HUES64 (cell line): Measurements from ENCODE around the gene MKI67.

Experiments used
- H3K27ac ChIP-seq: 2 replicates; pipeline ENCODE4 v1.7.0; 2013; ENCODE audit warnings: low read depth, low read length, inconsistent platforms
- H3K27me3 ChIP-seq: 2 replicates; pipeline ENCODE4 v1.6.1; 2013; ENCODE audit warnings: mild to moderate bottlenecking, low read length; ENCODE audit not compliant: insufficient read depth
- H3K36me3 ChIP-seq: 2 replicates; pipeline ENCODE4 v1.6.1; 2013; ENCODE audit warnings: mild to moderate bottlenecking, low read length; ENCODE audit not compliant: insufficient read depth
- H3K4me1 ChIP-seq: 2 replicates; pipeline ENCODE4 v1.6.1; 2013; ENCODE audit warnings: mild to moderate bottlenecking, low read length, moderate library complexity; ENCODE audit not compliant: insufficient read depth
- H3K4me3 ChIP-seq: 2 replicates; pipeline ENCODE4 v1.5.1; 2013; ENCODE audit warnings: mild to moderate bottlenecking, low read length, moderate library complexity
- H3K9ac ChIP-seq: 2 replicates; pipeline ENCODE4 v1.6.1; 2013; ENCODE audit warnings: mild to moderate bottlenecking, low read depth, low read length
- H3K9me3 ChIP-seq: 2 replicates; pipeline ENCODE4 v1.6.1; 2013; ENCODE audit warnings: low read depth, low read length; ENCODE audit not compliant: insufficient read depth
- WGBS: fragments of 150-250, 120-280 bp; methylation state at CpG from one replicate; pipeline ENCODE4 v1.1.7; 2013; ENCODE audit warnings: missing lambda C conversion rate; 5-methylcytosine and 5-hydroxymethylcytosine counted together

MKI67 gene

DNA sequence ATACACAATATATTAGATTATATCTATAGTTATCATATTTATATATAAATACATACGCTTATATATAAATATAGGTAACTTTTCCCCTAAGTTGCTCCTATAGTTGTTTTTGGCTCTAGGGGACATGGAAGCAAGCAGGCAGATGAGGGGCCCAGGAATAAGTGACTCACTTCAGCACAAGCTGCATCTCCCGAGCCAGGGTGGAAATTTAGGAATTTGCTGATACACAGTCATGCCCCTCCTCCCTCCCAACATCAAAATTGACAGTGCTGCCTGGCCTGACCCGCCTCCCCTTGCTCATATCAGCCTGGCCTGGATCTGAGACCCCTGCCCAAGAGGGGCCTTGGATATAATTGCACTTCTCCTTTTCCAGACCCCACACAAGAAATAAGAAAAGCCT, 33.8 kb downstream of the MKI67 start:
- Histone ChIP-seq H3K4me3 (no peak overlapping the region), H3K36me3 (peaks cover 11% of the 10 kb centered on the region)

GRCh38 chr10:128091636-128092210, 34.5 kb downstream of the MKI67 start:
- H3K4me1 ChIP-seq = peaks cover 7% of the 10 kb centered on the region; the same call in 1 of the 2 replicates
- H3K4me3 ChIP-seq = no peak overlapping the region
- no peaks in the 10 kb centered on the region for H3K27me3 ChIP-seq
- WGBS = 76% methylated on average over 17 of the region's 17 CpGs
- H3K27ac ChIP-seq = no peak overlapping the region
- H3K9me3 ChIP-seq = no peaks in the 10 kb centered on the region
- 0 out of 2 replicates have a peak, but pooled peaks cover 3% of the 10 kb centered on the region for H3K36me3 ChIP-seq
- no peak overlapping the region for H3K9ac ChIP-seq

More for the DNA sequence above, 33.8 kb downstream of the MKI67 start:
- H3K4me1 ChIP-seq = no peaks in the 10 kb centered on the region
- no peaks in the 10 kb centered on the region for H3K9me3 ChIP-seq
- H3K27ac ChIP-seq = no peak overlapping the region
- WGBS = 84% methylated on average over 2 of the region's 3 CpGs
- no peaks in the 10 kb centered on the region for H3K27me3 ChIP-seq
- H3K9ac ChIP-seq = no peak overlapping the region

DNA sequence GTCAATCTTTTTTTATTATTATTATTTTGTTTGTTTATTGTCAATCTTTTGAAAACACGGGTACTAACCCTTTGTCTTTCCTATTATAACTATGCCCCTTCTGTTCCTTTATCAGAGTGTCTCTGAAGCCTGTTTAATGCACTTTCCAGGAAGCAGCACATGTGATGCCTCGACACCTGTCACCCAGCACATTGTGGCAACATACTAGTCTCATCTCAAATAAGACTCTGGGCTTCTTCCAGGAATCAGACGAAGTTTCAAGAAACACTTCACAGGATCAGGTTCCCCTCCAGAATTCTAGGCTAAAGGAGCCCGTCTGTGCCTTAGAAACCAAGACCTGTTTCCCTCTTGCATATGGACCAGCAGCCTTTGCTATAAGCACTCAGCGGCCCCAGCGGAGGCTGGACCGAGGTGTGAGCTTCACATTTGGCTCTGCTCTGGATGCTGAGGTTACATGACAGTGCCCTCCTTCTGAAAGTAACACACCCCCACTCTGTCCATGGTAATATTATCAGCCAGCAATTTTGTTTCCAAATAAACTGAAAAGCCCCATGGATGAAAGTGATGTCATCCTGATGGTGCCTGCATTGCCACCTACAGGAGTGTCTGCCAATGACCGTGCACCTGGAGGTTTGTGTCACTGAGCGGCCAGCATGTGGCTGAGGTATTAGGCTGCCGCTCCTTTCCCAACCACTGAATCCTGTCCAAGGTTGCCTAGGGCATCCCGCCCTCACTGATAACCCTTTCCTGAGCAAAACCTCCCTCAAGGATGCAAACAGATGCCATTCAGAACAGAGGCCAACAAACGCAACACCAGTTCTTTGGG, 38.1 kb downstream of the MKI67 start:
- Histone ChIP-seq H3K36me3 (no peaks in the 10 kb centered on the region), H3K9ac (no peak overlapping the region), H3K4me1 (peaks cover 33% of the 10 kb centered on the region), H3K27ac (no peak overlapping the region), H3K4me3 (no peak overlapping the region), H3K9me3 (no peaks in the 10 kb centered on the region), H3K27me3 (no peaks in the 10 kb centered on the region)
- 83% methylated on average over 12 of the region's 12 CpGs for WGBS

GRCh38 chr10:128087146-128087883, 38.9 kb downstream of the MKI67 start:
- WGBS = 90% methylated on average over 5 of the region's 7 CpGs
- Histone ChIP-seq H3K36me3 (no peaks in the 10 kb centered on the region), H3K4me3 (no peak overlapping the region), H3K9ac (no peak overlapping the region), H3K4me1 (peaks cover 33% of the 10 kb centered on the region), H3K9me3 (no peaks in the 10 kb centered on the region), H3K27ac (no peak overlapping the region), H3K27me3 (no peaks in the 10 kb centered on the region)

- Histone ChIP-seq H3K27me3 (no peaks in the 10 kb centered on the region), H3K9me3 (no peaks in the 10 kb centered on the region), H3K27ac (no peak overlapping the region), H3K4me1 (peaks cover 33% of the 10 kb centered on the region), H3K9ac (no peak overlapping the region), H3K36me3 (no peaks in the 10 kb centered on the region), H3K4me3 (no peak overlapping the region)
- WGBS = 82% methylated on average over 10 of the region's 10 CpGs
Observed at GRCh38 chr10:128086003-128086863, 40.0 kb downstream of the MKI67 start.

DNA sequence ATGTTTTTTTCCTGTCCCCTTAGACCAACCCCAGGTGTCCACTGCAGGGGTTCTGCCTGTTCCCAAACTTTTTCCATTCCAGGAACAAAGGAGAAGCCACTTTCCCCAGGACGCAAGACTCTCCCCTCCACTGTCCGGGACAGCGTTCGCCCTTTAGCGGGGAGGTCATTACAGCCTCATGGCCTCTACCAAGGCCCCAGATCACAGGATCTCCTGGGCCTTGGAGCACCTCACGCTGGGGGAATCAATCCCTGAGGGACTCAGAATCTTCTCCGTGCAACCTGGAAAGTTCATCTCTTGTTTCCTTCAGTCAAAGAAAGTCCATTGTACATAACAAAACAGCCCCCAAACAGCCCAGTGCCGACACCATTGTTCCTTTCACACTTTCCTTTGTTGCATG, 41.2 kb downstream of the MKI67 start:
- Histone ChIP-seq H3K36me3 (no peaks in the 10 kb centered on the region), H3K4me1 (peaks cover 33% of the 10 kb centered on the region), H3K27me3 (no peaks in the 10 kb centered on the region), H3K9me3 (no peaks in the 10 kb centered on the region), H3K9ac (no peak overlapping the region), H3K4me3 (no peak overlapping the region), H3K27ac (no peak overlapping the region)
- 86% methylated on average over 8 of the region's 8 CpGs for WGBS

DNA sequence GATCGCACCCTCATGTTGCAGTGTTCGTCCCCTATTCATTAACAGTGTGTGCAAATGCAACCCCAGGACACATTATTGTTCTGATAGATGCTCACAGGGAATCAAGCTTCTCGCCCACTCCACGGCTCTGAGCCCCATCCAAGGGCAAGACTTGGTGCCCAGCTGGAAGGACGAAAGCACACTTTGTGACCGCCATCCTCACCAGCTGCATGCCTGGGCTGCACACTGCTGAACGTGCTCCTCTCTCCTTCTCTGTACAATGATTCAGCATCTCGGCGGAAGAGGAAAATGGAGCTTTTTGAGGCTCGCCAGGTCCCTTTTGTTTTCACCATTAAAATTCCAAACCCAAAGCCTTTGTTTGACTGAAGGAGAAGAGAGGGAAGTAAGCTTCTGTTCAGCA, 41.9 kb downstream of the MKI67 start:
- H3K9me3 ChIP-seq = no peaks in the 10 kb centered on the region
- WGBS = 92% methylated on average over 10 of the region's 10 CpGs
- H3K4me1 ChIP-seq = peaks cover 33% of the 10 kb centered on the region
- H3K36me3 ChIP-seq = no peaks in the 10 kb centered on the region
- no peak overlapping the region for H3K4me3 ChIP-seq
- no peak overlapping the region for H3K27ac ChIP-seq
- H3K9ac ChIP-seq = no peak overlapping the region
- no peaks in the 10 kb centered on the region for H3K27me3 ChIP-seq

DNA sequence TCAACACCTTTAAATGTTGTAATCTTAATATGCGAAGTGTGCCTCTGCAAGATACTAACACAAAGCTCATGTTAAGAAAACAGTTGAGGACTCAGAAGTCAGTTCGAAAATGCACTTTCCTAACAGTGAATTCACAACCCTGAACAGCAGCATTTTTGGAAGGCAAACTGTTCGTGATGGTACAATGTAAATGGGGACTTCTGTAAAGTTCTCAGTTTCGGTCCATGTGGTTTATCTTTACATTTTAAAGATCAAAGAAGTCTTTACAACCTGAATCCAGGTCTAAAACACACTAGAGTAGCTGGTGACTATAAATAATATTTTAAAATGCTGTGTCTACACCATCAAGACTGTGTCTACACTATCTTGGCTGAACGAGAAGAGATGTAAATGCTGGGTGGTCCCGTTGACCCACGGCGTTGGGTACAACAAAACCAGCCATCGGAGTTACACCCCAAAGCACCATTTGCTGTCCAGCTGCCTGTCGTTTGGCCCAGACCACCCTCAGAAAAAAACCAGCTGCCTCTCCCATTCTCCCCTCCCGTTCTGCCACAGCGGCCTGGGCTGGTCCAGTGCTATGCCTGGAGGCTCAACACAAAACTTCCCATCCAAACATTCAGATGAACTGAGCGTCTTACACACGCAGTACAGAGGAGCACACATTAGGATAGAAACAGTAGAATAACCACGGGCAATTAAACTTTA, 42.9 kb downstream of the MKI67 start:
- Histone ChIP-seq H3K4me3 (no peak overlapping the region), H3K9ac (no peak overlapping the region), H3K27ac (no peak overlapping the region), H3K9me3 (no peaks in the 10 kb centered on the region), H3K4me1 (peaks cover 33% of the 10 kb centered on the region), H3K36me3 (no peaks in the 10 kb centered on the region), H3K27me3 (no peaks in the 10 kb centered on the region)
- WGBS = 92% methylated on average over 15 of the region's 15 CpGs

GRCh38 chr10:128081720-128082119, 44.5 kb downstream of the MKI67 start:
- peaks cover 27% of the 10 kb centered on the region for H3K4me1 ChIP-seq
- 88% methylated on average over 1 of the region's 3 CpGs for WGBS
- no peak overlapping the region for H3K27ac ChIP-seq
- H3K9me3 ChIP-seq = no peaks in the 10 kb centered on the region
- H3K9ac ChIP-seq = no peak overlapping the region
- H3K36me3 ChIP-seq = no peaks in the 10 kb centered on the region
- no peak overlapping the region for H3K4me3 ChIP-seq
- H3K27me3 ChIP-seq = no peaks in the 10 kb centered on the region

DNA sequence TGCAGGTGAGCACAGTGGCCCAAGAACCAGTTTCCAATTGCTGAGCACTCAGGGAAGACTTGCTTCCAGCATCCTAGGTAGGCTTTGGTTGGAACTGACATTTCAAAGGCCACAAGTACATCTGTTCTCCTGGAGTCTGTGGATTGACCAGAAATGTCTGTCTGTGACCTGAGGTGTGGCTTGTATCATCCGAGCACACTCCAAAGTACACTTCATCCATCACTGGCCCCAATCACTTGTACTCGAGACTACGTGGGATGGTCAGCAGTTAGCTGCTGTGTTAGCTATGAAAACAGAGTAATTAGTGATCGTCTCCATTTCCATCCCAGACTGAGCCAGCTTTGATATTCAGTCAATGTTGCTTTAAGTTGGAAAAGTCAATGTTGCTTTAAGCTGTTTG, 45.0 kb downstream of the MKI67 start:
- Histone ChIP-seq H3K9ac (no peak overlapping the region), H3K4me3 (no peak overlapping the region), H3K27ac (no peak overlapping the region), H3K4me1 (peaks cover 22% of the 10 kb centered on the region), H3K27me3 (no peaks in the 10 kb centered on the region), H3K36me3 (no peaks in the 10 kb centered on the region), H3K9me3 (no peaks in the 10 kb centered on the region)
- WGBS = 95% methylated on average over 4 of the region's 4 CpGs
